GM13977 (cell line): ENCODE data around the gene TECR.
A peak's percentile ranks its signal among the peaks of the same experiment; 100 is the strongest.
"Not testable (repeated sequence)": the region's sequence is repeated elsewhere in the genome, so short reads cannot be mapped to it uniquely, and the experiment has no call there.

ENCODE experiments used
- DNase-seq: peaks from one replicate; pipeline ENCODE4 v3.0.0; 2012; ENCODE audit warnings: low spot score
- in situ Hi-C: fragments of 300-500 bp; cut with MboI; formaldehyde crosslinking; loops from one replicate; pipeline ENCODE4 v1.12.0; 2022; ENCODE audit warnings: low sequenced_read_pairs, low pct_unique_long_range_greater_than_20kb, mixed read lengths, inconsistent platforms; ENCODE audit not compliant: unreplicated experiment
- TF ChIP-seq, protein P1 (sequence below): IDR thresholded peaks from 2 replicates; pipeline ENCODE4 v1.5.1; 2012; ENCODE audit warnings: mild to moderate bottlenecking, control low read depth; ENCODE audit not compliant: insufficient read depth; ENCODE audit errors: extremely low read depth, missing control alignments

TECR gene

GRCh38 chr19:14575428-14575980, 46.1 kb downstream of the TECR start:
- TF ChIP-seq, protein P1, sequence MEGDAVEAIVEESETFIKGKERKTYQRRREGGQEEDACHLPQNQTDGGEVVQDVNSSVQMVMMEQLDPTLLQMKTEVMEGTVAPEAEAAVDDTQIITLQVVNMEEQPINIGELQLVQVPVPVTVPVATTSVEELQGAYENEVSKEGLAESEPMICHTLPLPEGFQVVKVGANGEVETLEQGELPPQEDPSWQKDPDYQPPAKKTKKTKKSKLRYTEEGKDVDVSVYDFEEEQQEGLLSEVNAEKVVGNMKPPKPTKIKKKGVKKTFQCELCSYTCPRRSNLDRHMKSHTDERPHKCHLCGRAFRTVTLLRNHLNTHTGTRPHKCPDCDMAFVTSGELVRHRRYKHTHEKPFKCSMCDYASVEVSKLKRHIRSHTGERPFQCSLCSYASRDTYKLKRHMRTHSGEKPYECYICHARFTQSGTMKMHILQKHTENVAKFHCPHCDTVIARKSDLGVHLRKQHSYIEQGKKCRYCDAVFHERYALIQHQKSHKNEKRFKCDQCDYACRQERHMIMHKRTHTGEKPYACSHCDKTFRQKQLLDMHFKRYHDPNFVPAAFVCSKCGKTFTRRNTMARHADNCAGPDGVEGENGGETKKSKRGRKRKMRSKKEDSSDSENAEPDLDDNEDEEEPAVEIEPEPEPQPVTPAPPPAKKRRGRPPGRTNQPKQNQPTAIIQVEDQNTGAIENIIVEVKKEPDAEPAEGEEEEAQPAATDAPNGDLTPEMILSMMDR: no peak
- in situ Hi-C loops: no loop called here
- no peak for DNase-seq

- in situ Hi-C loops: no loop called here
- DNase-seq: no peak
- TF ChIP-seq, protein P1: no peak
Observed at GRCh38 chr19:14576363-14576762, 47.0 kb downstream of the TECR start.

DNA sequence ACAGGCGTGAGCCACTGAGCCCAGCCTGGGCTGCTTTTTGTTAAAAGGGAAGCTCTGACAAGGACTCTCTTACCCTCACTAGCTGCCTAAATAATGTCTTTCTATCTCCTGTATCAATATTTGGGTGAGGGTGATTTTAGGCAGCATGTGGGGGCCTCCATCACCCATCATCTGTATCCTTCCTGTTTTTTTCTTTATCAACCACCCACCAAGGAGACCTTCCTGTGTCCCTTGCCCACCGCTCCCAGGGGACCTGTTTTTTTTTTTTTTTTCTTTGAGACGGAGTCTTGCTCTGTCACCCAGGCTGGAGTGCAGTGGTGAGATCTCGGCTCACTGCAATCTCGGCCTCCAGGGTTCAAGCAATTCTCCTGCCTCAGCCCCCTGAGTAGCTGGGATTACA, 47.9 kb downstream of the TECR start:
- DNase-seq: no peak
- TF ChIP-seq, protein P1: no peak
- in situ Hi-C loops: no loop called here

DNA sequence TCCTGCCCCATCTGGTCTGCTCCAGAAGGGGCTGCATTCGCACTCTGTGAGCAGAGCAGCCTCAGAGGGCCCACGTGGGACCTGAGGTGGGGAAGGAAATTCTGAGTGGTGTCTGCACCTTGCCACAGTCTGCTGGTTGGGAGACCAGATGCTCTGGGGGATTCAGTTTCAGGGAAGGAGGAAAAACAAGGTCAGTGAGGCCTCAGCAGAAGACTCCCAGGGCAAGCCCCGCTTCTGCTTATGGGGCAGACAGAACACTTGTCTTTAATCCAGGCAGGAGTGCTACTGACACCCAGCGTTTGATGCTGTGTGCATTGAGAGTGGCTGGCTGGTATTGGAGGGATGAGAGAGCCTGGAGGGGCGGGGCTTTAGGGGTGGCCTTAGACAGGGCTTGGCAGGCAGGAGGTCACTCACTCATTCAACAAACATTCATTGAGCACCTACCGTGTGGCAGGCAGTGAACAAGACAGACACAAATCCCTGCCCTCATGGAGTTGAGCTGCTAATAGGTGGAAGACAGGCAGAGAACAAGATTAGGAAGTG, 48.6 kb downstream of the TECR start:
- in situ Hi-C loops: no loop called here
- DNase-seq: no peak
- TF ChIP-seq, protein P1: peak; percentile 29

DNA sequence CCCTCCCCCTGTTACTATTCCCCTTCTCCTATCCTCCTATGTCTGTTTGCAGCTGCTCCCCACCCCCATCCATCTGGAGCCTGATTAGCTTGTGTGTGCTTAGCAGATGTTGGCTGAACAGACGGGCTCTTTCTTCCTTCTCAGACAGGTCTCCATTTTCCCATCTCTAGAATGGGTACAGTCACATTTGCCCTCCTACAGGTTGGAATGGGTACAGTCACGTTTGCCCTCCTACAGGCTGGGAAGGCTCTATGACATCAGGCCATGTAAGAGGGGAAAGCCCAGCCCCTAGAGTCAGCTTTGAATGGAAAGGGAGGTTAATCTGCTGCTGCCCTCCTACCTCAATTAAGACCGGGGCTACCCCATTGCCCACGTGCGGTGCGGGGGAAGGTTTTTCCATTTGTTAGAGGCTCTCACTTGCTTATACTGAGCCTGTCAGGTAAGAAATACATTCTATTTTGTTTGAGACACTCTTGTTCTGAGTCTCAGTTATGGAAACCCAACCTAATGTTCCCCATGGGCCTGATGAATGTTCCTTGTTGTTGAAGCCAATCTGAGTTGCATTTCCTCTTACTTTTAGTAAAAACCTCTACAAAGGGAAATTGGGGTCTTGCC, 51.3 kb downstream of the TECR start:
- TF ChIP-seq, protein P1: no peak
- in situ Hi-C loops: loop anchor here (5.0 kb wide), 1 partner anchor 107 kb away; no protein-coding TSS in a partner anchor
- DNase-seq: no peak

GRCh38 chr19:14582894-14583340, 53.5 kb downstream of the TECR start, which contains the start of gene CLEC17A:
Gene CLEC17A (plus strand): TSS chr19:14583084. CDS start chr19:14583161, 77 bp downstream.
- in situ Hi-C loops: loop anchor here (5.0 kb wide), 1 partner anchor 104 kb away; no protein-coding TSS in a partner anchor
- TF ChIP-seq, protein P1: no peak
- DNase-seq: peak; percentile 58

GRCh38 chr19:14584372-14584771, 55.0 kb downstream of the TECR start:
- in situ Hi-C loops: loop anchor here (5.0 kb wide), 1 partner anchor 103 kb away; no protein-coding TSS in a partner anchor
- not testable (repeated sequence) for DNase-seq

DNA sequence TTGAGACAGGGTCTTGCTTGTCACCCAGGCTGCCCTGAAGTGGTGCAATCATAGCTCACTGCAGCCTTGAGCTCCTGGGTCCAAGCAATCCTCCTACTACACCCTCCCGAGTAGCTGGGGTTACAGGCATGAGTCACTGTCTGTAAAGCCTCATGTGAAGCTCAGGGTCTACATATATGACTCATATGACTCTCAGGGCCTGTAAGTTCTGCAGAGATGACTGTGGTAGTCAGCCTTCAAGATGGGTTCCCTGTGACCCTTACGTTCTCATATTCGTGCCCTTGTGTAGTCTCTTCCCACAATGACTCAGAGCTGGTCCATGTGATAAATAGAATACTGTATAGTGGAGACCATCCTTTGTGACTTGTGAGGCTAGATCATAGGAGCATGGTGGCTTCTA, 55.8 kb downstream of the TECR start:
- in situ Hi-C loops, DNase-seq: not testable (repeated sequence)

GRCh38 chr19:14589433-14589832, 60.0 kb downstream of the TECR start:
- DNase-seq, in situ Hi-C loops: not testable (repeated sequence)
